Stimulated activated CD8-positive, alpha-beta memory T cell treated with anti-CD3 and anti-CD28 coated beads, Interleukin-12 subunit alpha, Interleukin-12 subunit beta, amount 100 ng/mL, for 4 hours (primary cell): ENCODE data around the gene BCKDHA.
"Not testable (repeated sequence)": the region's sequence is repeated elsewhere in the genome, so short reads cannot be mapped to it uniquely, and the experiment has no call there.

Source experiments
- DNase-seq: peaks from one replicate; pipeline ENCODE4 v3.0.0-alpha.2; 2020; ENCODE audit warnings: low read depth

The BCKDHA gene

DNA sequence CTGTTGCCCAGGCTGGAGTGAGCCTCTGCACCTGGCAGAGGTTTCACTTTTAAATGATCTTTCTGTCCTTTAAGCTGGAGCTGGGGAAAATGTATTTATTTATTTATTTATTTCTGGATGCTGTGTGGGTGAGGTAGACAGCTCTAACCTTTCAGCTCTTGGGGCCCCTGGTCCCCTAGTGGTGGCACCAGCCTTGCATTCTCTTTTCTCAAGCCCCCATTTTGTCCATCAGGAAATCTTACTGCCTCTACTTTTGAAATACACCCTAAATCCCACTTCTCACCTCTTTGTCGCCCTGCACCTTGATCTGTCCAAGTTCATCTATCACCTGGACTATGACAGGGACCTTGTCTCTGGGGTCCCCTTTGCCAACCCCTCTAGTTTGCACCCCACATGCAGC, 31.5 kb upstream of the BCKDHA start:
- DNase-seq = no peak

DNA sequence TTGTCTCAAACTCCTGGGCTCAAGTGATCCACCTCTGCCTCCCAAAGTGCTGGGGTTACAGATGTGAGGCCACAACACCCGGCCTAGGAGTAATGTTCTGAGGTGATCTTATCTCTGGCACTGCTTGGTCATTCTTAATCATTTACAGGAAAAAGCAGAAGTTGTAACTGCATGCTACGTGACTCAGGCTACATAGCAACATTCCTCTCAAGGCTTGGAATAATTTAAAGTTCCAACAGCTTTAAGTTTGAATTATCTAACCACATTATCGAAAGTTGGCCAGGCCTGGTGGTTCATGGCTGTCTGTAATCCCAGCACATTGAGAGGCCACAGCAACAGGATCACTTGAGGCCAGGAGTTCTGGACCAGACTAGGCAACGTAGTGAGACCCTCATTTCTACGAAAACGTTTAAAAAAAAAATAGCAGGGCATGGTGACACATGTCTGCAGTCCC, 29.7 kb upstream of the BCKDHA start:
- DNase-seq = no peak

- DNase-seq = no peak
Observed at GRCh38 chr19:41369769-41370168, 27.8 kb upstream of the BCKDHA start.

DNA sequence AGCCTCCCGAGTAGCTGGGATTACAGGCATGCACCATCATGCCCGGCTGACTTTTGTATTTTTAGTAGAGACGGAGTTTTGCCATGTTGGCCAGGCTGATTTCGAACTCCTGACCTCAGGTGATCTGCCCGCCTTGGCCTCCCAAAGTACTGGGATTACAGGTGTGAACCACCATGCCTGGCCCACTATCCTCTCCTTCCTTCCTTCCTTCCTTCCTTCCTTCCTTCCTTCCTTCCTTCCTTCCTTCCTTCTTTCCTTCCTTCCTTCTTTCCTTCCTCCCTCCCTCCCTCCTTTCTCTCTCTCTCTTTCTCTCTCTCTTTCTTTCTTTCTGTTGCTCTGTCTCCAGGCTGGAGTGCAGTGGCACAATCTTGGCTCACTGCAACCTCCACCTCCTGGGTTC, 26.5 kb upstream of the BCKDHA start:
- not testable (repeated sequence) for DNase-seq

DNA sequence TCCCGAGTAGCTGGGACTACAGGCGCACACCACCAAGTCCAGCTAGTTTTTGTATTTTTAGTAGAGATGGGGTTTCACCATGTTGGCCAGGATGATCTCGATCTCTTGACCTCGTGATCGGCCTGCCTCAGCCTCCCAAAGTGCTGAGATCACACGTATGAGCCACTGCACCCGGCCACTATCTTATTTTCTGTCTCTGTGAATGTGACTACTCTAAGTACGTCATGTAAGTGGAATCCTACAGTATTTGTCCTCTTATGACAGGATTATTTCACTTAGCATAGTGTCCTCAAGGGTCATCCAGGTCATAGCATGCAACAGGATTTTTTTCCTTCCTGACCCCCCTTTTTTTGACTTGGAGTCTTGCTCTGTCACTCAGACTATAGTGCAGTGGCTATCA, 26.1 kb upstream of the BCKDHA start:
- DNase-seq = no peak

DNA sequence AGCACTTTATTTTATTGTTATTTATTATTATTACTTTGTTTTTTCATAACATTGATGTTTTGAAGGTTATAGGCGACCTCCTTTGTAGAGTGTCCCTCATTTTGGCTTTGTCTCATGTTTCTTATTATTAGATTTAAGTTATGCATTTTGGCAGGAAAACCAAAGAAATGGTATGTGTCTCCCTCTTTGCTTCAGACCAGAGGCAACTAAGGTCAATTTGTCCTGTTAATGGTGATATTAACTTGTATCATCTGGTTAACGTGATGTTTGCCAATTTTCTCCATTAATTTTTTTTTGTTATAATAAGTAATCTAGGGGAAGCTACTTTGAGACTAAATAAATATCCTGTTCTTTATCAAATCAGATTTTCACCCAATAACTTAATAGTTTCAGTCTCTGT, 25.1 kb upstream of the BCKDHA start:
- DNase-seq = no peak

DNA sequence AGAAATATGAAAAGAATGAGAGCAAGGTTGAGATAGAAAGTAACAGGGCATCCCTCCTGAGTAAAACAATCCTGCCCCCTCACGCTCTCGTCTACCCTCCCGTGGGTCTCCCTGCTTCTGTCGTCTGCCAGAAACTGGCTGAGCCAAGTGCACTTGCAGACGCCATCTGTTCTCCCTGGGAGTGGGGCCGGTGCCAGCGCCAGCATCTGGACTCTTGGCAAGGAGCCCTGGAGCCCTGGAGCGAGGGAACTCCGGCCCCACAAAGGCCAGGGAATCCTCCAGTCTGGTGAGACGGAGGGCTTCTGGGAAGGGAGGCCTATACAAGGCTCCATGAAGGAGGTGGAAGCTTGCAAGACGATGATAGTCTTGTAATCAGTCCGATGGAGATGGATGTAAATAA, 23.6 kb upstream of the BCKDHA start:
- DNase-seq = no peak

- no peak for DNase-seq
Observed at GRCh38 chr19:41376241-41376997, 21.2 kb upstream of the BCKDHA start, which contains the start of gene TMEM91. TMEM91 (plus strand) TSS chr19:41376533; CDS start chr19:41378310, 1,777 bp downstream.

DNA sequence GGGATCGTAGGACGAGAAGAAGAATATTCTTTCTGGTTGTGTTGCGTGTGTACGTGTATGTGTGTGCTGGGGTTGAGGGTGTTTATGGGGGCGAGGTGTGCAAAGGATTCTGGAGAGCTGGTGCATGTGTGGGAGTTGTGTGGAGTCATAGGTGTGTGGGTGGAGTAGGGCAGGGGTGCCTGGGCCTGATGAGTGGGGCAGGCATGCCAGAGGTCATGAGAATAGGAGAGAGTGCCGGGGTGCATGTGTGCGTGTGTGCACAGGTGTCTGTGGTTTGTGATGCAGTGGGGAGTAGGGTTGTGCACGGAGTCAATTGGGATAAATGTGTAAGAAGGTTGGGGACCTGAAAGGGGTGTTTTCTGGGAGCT, 20.6 kb upstream of the BCKDHA start:
- peak; percentile 28 for DNase-seq

DNA sequence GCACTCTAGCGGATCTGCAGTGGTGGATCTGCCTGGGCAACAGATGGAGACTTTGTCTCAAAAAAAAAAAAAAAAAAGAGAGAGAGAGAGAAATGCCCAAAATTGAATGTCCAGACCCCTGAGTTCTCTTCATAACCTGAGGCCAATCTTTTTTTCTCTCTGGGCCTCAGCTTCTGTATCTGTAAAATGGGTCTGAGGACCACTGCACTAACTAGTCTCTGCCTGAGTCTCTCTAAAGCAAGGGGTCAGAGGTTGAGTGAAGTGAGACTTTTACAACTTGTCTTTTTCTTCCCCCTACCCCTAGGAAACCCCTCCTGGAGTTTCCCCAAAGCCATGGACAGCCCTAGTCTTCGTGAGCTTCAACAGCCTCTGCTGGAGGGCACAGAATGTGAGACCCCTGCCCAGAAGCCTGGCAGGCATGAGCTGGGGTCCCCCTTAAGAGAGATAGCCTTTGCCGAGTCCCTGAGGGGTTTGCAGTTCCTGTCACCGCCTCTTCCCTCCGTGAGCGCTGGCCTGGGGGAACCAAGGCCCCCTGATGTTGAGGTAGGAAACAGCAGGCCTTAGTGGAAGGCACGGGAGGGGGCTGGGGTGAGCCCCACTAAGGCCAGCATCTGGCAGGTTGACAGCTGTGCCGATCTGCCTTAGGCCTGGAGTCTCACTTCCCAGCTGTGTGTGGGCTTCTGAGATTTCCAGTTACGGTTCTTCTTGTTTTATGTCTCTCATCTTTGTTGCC, 19.5 kb upstream of the BCKDHA start:
- no peak for DNase-seq

DNA sequence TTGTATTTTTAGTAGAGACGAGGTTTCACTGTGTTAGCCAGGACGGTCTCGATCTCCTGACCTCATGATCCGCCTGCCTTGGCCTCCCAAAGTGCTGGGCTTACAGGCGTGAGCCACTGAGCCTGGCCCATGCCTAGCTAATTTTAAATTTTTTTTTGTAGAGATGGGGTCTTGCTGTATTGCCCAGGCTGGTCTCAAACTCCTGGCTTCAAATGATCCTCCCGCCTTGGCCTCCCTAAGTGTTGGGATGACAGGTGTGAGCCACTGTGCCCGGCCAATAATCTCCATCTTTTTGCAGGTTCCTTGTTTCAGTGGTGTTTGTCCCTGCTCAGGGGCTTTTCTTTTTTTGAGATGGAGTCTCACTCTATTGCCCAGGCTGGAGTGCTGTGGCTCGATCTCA, 16.1 kb upstream of the BCKDHA start:
- not testable (repeated sequence) for DNase-seq

GRCh38 chr19:41384351-41384750, 13.3 kb upstream of the BCKDHA start:
- no peak for DNase-seq

DNA sequence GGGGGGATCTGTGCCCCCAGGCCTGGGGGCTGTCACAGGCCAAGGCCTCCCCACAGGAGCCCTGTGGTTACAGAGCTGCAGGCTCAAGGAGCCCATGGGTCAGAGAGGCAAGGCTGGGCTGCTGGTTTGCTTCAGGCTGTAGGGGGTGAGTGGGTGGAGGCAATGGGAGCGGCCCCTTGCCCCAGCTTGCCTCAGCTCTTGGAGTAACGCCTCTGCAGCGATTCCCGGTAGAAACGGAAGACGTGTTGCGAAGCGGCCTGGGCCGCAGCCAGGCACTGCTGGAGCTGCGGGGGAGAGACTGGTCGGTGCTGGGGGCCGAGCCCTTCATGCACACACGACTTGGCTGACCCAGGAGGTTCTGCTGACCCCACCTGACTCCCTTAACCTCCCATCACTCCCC, 11.2 kb upstream of the BCKDHA start:
- no peak for DNase-seq

DNA sequence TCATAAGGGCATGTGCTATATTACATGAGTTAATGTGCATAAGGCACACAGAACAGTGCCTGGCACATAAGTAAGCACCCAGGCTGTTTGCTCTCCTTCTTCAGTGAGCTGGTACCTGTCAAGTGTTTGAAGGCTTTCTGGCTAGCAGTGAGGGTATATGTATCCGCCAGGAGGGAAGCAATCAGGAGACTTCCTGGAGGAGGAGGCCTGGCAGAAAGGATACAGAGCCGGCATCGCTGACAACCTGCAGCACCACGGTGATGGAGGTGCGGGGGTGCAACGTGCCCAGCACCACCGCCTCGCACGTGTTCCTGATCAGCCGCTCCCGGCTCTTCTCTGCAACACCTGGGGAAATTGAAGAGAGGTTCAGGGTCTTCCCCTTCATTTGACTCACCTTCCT, 6.0 kb upstream of the BCKDHA start:
- no peak for DNase-seq

DNA sequence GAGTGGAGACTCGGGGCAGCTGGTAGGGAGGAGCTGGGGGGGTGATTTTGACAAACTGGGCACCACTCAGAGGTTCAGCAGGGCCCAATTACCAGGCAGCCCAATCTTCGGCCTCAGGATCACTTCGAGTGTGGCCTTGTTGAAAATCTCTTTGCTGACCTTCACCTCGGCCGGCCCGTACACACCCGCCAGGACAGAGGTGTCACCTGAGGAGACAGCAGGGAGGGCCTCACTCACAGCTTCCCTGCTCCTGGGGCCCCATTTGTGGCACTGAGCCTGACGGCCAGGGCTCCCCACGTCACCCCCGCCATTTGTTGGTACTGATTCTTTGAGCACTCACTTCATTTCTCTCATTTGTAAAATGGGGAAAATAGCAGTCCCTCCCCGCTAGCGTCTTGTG, 4.8 kb upstream of the BCKDHA start:
- no peak for DNase-seq

GRCh38 chr19:41395355-41395754, 2.3 kb upstream of the BCKDHA start:
- no peak for DNase-seq

GRCh38 chr19:41398050-41398418, 416 bp downstream of the BCKDHA start:
- no peak for DNase-seq

DNA sequence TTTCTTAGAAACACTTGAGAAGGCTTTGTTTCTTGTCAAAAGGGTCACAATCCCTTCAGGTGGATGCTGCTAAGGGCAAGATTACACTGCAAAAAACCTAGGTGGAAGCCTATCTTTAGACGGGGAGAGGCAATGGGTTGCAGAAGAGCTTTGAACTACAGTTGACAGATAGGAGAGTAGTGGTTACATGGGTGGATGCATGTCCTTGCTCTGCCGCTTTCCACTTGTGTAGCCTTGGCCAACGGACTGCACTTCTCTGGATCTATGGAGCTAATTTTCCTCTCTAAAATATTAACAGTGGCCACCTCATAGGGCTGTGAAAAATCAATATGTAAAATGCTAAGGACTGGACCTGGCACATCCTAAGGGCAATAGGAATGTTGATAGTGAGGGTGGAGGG, 980 bp downstream of the BCKDHA start:
- DNase-seq = no peak

- no peak for DNase-seq
Observed at GRCh38 chr19:41399091-41399490, 1.5 kb downstream of the BCKDHA start.

- DNase-seq = no peak
Observed at GRCh38 chr19:41399525-41399924, 1.9 kb downstream of the BCKDHA start.

- no peak for DNase-seq
Observed at GRCh38 chr19:41401483-41401882, 3.9 kb downstream of the BCKDHA start.

- DNase-seq = no peak
Observed at GRCh38 chr19:41402010-41402409, 4.4 kb downstream of the BCKDHA start.

- DNase-seq = no peak
Observed at GRCh38 chr19:41403181-41403970, 5.8 kb downstream of the BCKDHA start.
